ENCODE data around the gene BANK1.

DNA sequence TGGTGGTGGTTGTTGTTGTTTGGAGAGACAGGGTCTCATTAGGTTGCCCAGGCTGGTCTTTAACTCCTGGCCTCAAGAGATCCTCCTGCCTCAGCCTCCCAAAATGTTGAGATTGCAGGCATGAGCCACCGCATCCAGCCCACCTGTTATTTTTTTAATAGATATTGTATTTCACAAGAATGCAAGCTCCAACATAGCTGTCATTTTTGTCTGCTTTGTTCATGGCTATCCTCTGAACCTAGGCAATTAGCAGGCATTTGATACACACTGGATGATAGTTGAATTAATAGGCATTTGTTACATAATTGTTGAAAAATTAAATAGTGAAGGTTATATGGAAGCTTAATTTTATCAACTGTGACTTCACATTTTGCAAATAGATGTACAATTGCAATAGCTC is 64.7 kb downstream of the BANK1 start:
- TF ChIP-seq, protein P1, sequence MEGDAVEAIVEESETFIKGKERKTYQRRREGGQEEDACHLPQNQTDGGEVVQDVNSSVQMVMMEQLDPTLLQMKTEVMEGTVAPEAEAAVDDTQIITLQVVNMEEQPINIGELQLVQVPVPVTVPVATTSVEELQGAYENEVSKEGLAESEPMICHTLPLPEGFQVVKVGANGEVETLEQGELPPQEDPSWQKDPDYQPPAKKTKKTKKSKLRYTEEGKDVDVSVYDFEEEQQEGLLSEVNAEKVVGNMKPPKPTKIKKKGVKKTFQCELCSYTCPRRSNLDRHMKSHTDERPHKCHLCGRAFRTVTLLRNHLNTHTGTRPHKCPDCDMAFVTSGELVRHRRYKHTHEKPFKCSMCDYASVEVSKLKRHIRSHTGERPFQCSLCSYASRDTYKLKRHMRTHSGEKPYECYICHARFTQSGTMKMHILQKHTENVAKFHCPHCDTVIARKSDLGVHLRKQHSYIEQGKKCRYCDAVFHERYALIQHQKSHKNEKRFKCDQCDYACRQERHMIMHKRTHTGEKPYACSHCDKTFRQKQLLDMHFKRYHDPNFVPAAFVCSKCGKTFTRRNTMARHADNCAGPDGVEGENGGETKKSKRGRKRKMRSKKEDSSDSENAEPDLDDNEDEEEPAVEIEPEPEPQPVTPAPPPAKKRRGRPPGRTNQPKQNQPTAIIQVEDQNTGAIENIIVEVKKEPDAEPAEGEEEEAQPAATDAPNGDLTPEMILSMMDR (IDR thresholded peaks at IDR 0.05) = no peak
- no peak for TF ChIP-seq EZH2 (IDR thresholded peaks at IDR 0.05; ENCODE audit: borderline replicate concordance, insufficient read depth, low read depth, low read length, poor library complexity, severe bottlenecking)

Measured in B cell (primary cell).